Transverse colon (tissue), 4 donors: ENCODE measurements around the gene PIGBOS1.
"Not testable (repeated sequence)": the region's sequence is repeated elsewhere in the genome, so short reads cannot be mapped to it uniquely, and the experiment has no call there.

Experiments used
- CTCF ChIP-seq, 5 experiments: fragments of 200-600 bp in 3 of 5; fragments of 450-650 bp in 2 of 5; sonication (generic) in 3 of 5; IDR thresholded peaks; 1 replicate in 2 of 5; 2 replicates in 3 of 5; pipeline ENCODE4 v1.5.1; 2016 to 2017; ENCODE audit warnings: antibody characterized with exemption in 5 of 5, inconsistent platforms in 3 of 5, mild to moderate bottlenecking in 2 of 5, moderate library complexity in 1 of 5
- POLR2A ChIP-seq: fragments of 450-650 bp; IDR thresholded peaks from one replicate; pipeline ENCODE4 v1.6.1; 2016; ENCODE audit warnings: antibody characterized with exemption, mild to moderate bottlenecking, moderate library complexity
- POLR2AphosphoS5 ChIP-seq, 3 donors: sonication (generic); formaldehyde crosslinking; IDR thresholded peaks; one replicate each; pipeline ENCODE4 v1.6.1; 2016; ENCODE audit warnings: antibody characterized with exemption in 3 of 3

- not testable (repeated sequence) for TF ChIP-seq CTCF (IDR thresholded peaks at IDR 0.05); POLR2A; POLR2AphosphoS5 (IDR thresholded peaks at IDR 0.05)
Observed at GRCh38 chr15:55302801-55303200, 16.1 kb downstream of the PIGBOS1 start.
